ENCODE measurements around the gene SLC35G6.
"Not testable (repeated sequence)": the region's sequence is repeated elsewhere in the genome, so short reads cannot be mapped to it uniquely, and the experiment has no call there.

SLC35G6 gene

GRCh38 chr17:7459961-7460545, 21.2 kb upstream of the SLC35G6 start:
- in situ Hi-C loops (cut with MboI; ENCODE audit: low sequenced_read_pairs) = no loop called here

- in situ Hi-C loops (cut with MboI; ENCODE audit: low sequenced_read_pairs) = no loop called here
Observed at GRCh38 chr17:7460850-7461660, 20.2 kb upstream of the SLC35G6 start.

GRCh38 chr17:7462474-7463371, 18.5 kb upstream of the SLC35G6 start:
- in situ Hi-C loops (cut with MboI; ENCODE audit: low sequenced_read_pairs) = no loop called here

GRCh38 chr17:7463372-7463846, 17.8 kb upstream of the SLC35G6 start:
- in situ Hi-C loops (cut with MboI; ENCODE audit: low sequenced_read_pairs) = no loop called here

GRCh38 chr17:7464081-7464480, 17.2 kb upstream of the SLC35G6 start:
- in situ Hi-C loops (cut with MboI; ENCODE audit: low sequenced_read_pairs) = no loop called here

- in situ Hi-C loops (cut with MboI; ENCODE audit: low sequenced_read_pairs) = no loop called here
Observed at GRCh38 chr17:7465597-7466275, 15.5 kb upstream of the SLC35G6 start.

GRCh38 chr17:7466318-7466638, 15.0 kb upstream of the SLC35G6 start:
- in situ Hi-C loops (cut with MboI; ENCODE audit: low sequenced_read_pairs) = no loop called here

- in situ Hi-C loops (cut with MboI; ENCODE audit: low sequenced_read_pairs) = no loop called here
Observed at GRCh38 chr17:7466639-7467341, 14.5 kb upstream of the SLC35G6 start.

- in situ Hi-C loops (cut with MboI; ENCODE audit: low sequenced_read_pairs) = no loop called here
Observed at GRCh38 chr17:7467498-7467897, 13.7 kb upstream of the SLC35G6 start.

- in situ Hi-C loops (cut with MboI; ENCODE audit: low sequenced_read_pairs) = no loop called here
Observed at GRCh38 chr17:7468290-7468689, 13.0 kb upstream of the SLC35G6 start.

GRCh38 chr17:7468804-7469389, 12.3 kb upstream of the SLC35G6 start:
- in situ Hi-C loops (cut with MboI; ENCODE audit: low sequenced_read_pairs) = no loop called here

GRCh38 chr17:7469843-7470242, 11.4 kb upstream of the SLC35G6 start:
- in situ Hi-C loops (cut with MboI; ENCODE audit: low sequenced_read_pairs) = not testable (repeated sequence)

GRCh38 chr17:7470457-7470973, 10.7 kb upstream of the SLC35G6 start:
- in situ Hi-C loops (cut with MboI; ENCODE audit: low sequenced_read_pairs) = not testable (repeated sequence)

- in situ Hi-C loops (cut with MboI; ENCODE audit: low sequenced_read_pairs) = no loop called here
Observed at GRCh38 chr17:7471729-7472128, 9.5 kb upstream of the SLC35G6 start.

GRCh38 chr17:7474767-7475166, 6.5 kb upstream of the SLC35G6 start:
- in situ Hi-C loops (cut with MboI; ENCODE audit: low sequenced_read_pairs) = not testable (repeated sequence)

- in situ Hi-C loops (cut with MboI; ENCODE audit: low sequenced_read_pairs) = no loop called here
Observed at GRCh38 chr17:7475764-7476422, 5.4 kb upstream of the SLC35G6 start.

GRCh38 chr17:7476494-7476893, 4.8 kb upstream of the SLC35G6 start:
- in situ Hi-C loops (cut with MboI; ENCODE audit: low sequenced_read_pairs) = no loop called here

- in situ Hi-C loops (cut with MboI; ENCODE audit: low sequenced_read_pairs) = no loop called here
Observed at GRCh38 chr17:7476951-7477350, 4.3 kb upstream of the SLC35G6 start.

All from HL-60/S4 treated with phorbol 12-myristate 13-acetate at 8.2 ng/mL for 4 days and 3 days (cell line).